Heart left ventricle (tissue), 16 donors: ENCODE results near the gene C6orf52. TPM values are rescaled to one million over a fixed set of nuclear protein-coding genes. Genes with fewer than 3 reads are reported as not detected.
"Not testable (repeated sequence)": the region's sequence is repeated elsewhere in the genome, so short reads cannot be mapped to it uniquely, and the experiment has no call there.

Source experiments
- ATAC-seq, 4 donors: fragments of 200-7000 bp; cut with Tn5 transposase; one replicate each; pipeline ENCODE4 v1.9.1; 2020 to 2022; ENCODE audit warnings: moderate library complexity in 4 of 4, mild to moderate bottlenecking in 3 of 4, moderate number of reproducible peaks in 1 of 4
- DNase-seq, 5 donors: peaks; one replicate each; pipeline ENCODE4 v3.0.0-alpha.2; 2020
- H3K27ac ChIP-seq, 12 donors: fragments of 200-600 bp; sonication (generic) in 4 of 12; one replicate each; pipeline versions ENCODE4 v1.5.0 to v1.8.0; 2016 to 2022; ENCODE audit warnings: mild to moderate bottlenecking in 2 of 12
- H3K27me3 ChIP-seq, 9 donors: fragments of 200-600 bp; sonication (generic) in 2 of 9; one replicate each; pipeline versions ENCODE4 v1.5.1 to v1.8.0; 2016 to 2022; ENCODE audit warnings: mild to moderate bottlenecking in 3 of 9
- H3K36me3 ChIP-seq, 9 donors: fragments of 200-600 bp; sonication (generic) in 2 of 9; one replicate each; pipeline versions ENCODE4 v1.5.0 to v1.8.0; 2018 to 2022; ENCODE audit warnings: mild to moderate bottlenecking in 2 of 9
- H3K4me1 ChIP-seq, 12 donors: fragments of 200-600 bp; sonication (generic) in 4 of 12; one replicate each; pipeline versions ENCODE4 v1.5.0 to v1.8.0; 2016 to 2022; ENCODE audit warnings: mild to moderate bottlenecking in 3 of 12
- H3K4me3 ChIP-seq, 12 donors: fragments of 200-600 bp; sonication (generic) in 4 of 12; one replicate each; pipeline versions ENCODE4 v1.5.0 to v1.8.0; 2017 to 2022; ENCODE audit warnings: mild to moderate bottlenecking in 9 of 12, moderate library complexity in 4 of 12
- H3K9me3 ChIP-seq, 12 donors: fragments of 200-600 bp; sonication (generic) in 4 of 12; one replicate each; pipeline versions ENCODE4 v1.5.0 to v1.8.0; 2016 to 2022; ENCODE audit warnings: mild to moderate bottlenecking in 1 of 12
- POLR2A ChIP-seq, 2 donors: fragments of 450-650 bp; IDR thresholded peaks; one replicate each; pipeline ENCODE4 v1.6.1; 2017; ENCODE audit warnings: antibody characterized with exemption in 2 of 2, mild to moderate bottlenecking in 2 of 2, moderate library complexity in 2 of 2
- WGBS, 4 donors: extraction: QIAGEN DNeasy Blood & Tissue Kit in 2 of 4; methylation state at CpG; one replicate each; pipeline versions ENCODE4 v1.1.5 to v1.1.7; 2013 to 2018; 5-methylcytosine and 5-hydroxymethylcytosine counted together
- intact Hi-C, 10 donors: fragments of 100-400 bp; cut with DNase I; formaldehyde crosslinking; loops; one replicate each; pipeline versions ENCODE4 v1.11.1 to v1.14.2; 2022
- polyA plus RNA-seq, 2 donors: library from polyadenylated mRNA; stranded (reverse); fragments of 200-250 nt; gene quantifications; one replicate each; pipeline ENCODE4 v1.2.3, GENCODE V29; 2013
- total RNA-seq, 9 donors: library from RNA; depleted of rRNA in 2 of 9; stranded (reverse); fragments of >200 nt in 2 of 9; fragmentation: NEBNext Ultra II Directional in 3 of 9; extraction: Animal tissue kit (Norgen Biotek cat#: 25700) in 3 of 9; gene quantifications; one replicate each; pipeline versions ENCODE4 v1.1.0 to v1.2.4, GENCODE V29; 2016 to 2023
- TF ChIP-seq, protein P1 (sequence below), 12 donors: fragments of 200-600 bp; sonication (generic) in 4 of 12; IDR thresholded peaks; one replicate each; pipeline versions ENCODE4 v1.5.0 to v1.8.0; 2018 to 2022; ENCODE audit warnings: antibody characterized with exemption in 12 of 12, mild to moderate bottlenecking in 5 of 12
- donor health status: ischemic (EF 13 %, LVEDD 7.1; RV severe dilation, severe dysfunction).
- donor health status: healthy with polysubstance abuse.
- donor health status: DM: no; HTN: yes; CAD: no.
- donor health status: DM: no; HTN: no; CAD: no.
- donor health status: ischemic (EF 25% LVEDD 6.9; RV normal size, moderate dysfunction).
- donor health status: ischemic (EF 25% LVEDD 5.7; RV mildly dilated, moderate dysfunction).
- donor health status: healthy.
- donor health status: DM: yes; HTN: yes; CAD: no.
- donor health status: ischemic (EF 35%, LVEDD 5.7; RV mildly dilated, moderate dysfunction).
- donor health status: nonischemic (EF 11% LVEDD 7.7; RV severe dilation, severe dysfunction).
- donor health status: DM: yes; HTN: yes; CAD: no.
- donor health status: PGD.
- donor health status: ischemic (EF 29% LVEDD 5.4; RV normal size, mild dysfunction).
- donor health status: nonischemic (EF 23%, LVEDD 6.1; RV moderate dilation, normal function).

C6orf52 gene
- total and polyA plus RNA-seq, 11 donors = 0.15 to 3.6 (median 0.99) TPM; not detected in 6

- H3K9me3 ChIP-seq = no peaks in the 10 kb centered on the region
- intact Hi-C loops = no loop called here
- no peak for TF ChIP-seq POLR2A (IDR thresholded peaks at IDR 0.05)
- TF ChIP-seq, protein P1, sequence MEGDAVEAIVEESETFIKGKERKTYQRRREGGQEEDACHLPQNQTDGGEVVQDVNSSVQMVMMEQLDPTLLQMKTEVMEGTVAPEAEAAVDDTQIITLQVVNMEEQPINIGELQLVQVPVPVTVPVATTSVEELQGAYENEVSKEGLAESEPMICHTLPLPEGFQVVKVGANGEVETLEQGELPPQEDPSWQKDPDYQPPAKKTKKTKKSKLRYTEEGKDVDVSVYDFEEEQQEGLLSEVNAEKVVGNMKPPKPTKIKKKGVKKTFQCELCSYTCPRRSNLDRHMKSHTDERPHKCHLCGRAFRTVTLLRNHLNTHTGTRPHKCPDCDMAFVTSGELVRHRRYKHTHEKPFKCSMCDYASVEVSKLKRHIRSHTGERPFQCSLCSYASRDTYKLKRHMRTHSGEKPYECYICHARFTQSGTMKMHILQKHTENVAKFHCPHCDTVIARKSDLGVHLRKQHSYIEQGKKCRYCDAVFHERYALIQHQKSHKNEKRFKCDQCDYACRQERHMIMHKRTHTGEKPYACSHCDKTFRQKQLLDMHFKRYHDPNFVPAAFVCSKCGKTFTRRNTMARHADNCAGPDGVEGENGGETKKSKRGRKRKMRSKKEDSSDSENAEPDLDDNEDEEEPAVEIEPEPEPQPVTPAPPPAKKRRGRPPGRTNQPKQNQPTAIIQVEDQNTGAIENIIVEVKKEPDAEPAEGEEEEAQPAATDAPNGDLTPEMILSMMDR (IDR thresholded peaks at IDR 0.05) = no peak
- no peaks in the 10 kb centered on the region for H3K4me1 ChIP-seq
- DNase-seq = no peak
- H3K36me3 ChIP-seq = no peaks in the 10 kb centered on the region
- no peak overlapping the region for H3K4me3 ChIP-seq
- H3K27ac ChIP-seq = no peak overlapping the region
- WGBS, 4 donors = 86 to 93% (median 88%) methylated on average over 4 of the region's 4 CpGs
- no peak for ATAC-seq
- H3K27me3 ChIP-seq = no peaks in the 10 kb centered on the region
These were observed 16.0 kb downstream of the C6orf52 start for GRCh38 chr6:10678456-10678855.

GRCh38 chr6:10676403-10676802, 18.0 kb downstream of the C6orf52 start:
- no peaks in the 10 kb centered on the region for H3K4me1 ChIP-seq
- intact Hi-C loops = no loop called here
- no peaks in the 10 kb centered on the region for H3K36me3 ChIP-seq
- WGBS, 4 donors = 93 to 96% (median 95%) methylated on average over 7 of the region's 7 CpGs
- no peak overlapping the region for H3K27ac ChIP-seq
- H3K9me3 ChIP-seq = no peaks in the 10 kb centered on the region
- ATAC-seq (no peak), DNase-seq (no peak)
- H3K4me3 ChIP-seq = no peak overlapping the region
- H3K27me3 ChIP-seq = no peaks in the 10 kb centered on the region
- TF ChIP-seq, protein P1 (IDR thresholded peaks at IDR 0.05) = no peak

GRCh38 chr6:10668126-10668917, 26.1 kb downstream of the C6orf52 start:
- no peak for DNase-seq
- intact Hi-C loops = no loop called here
- no peak for ATAC-seq
- Histone ChIP-seq H3K4me3 (no peak overlapping the region), H3K27ac (no peak overlapping the region), H3K4me1 (no peaks in the 10 kb centered on the region), H3K27me3 (no peaks in the 10 kb centered on the region), H3K9me3 (peaks cover 0 to 7% (median 0%) of the 10 kb centered on the region in 12 donors), H3K36me3 (no peaks in the 10 kb centered on the region)
- TF ChIP-seq POLR2A (IDR thresholded peaks at IDR 0.05) = no peak
- TF ChIP-seq, protein P1 (IDR thresholded peaks at IDR 0.05) = no peak
- WGBS, 4 donors = 87 to 91% (median 88%) methylated on average over 3 to 6 of the region's 6 CpGs

GRCh38 chr6:10665595-10665994, 28.8 kb downstream of the C6orf52 start:
- WGBS, 4 donors = 53 to 85% (median 57%) methylated on average over 1 of the region's 1 CpG
- H3K4me3 ChIP-seq, H3K27ac ChIP-seq, H3K36me3 ChIP-seq, intact Hi-C loops, ATAC-seq, H3K27me3 ChIP-seq, H3K9me3 ChIP-seq, DNase-seq, H3K4me1 ChIP-seq: not testable (repeated sequence)

GRCh38 chr6:10662742-10663141, 31.7 kb downstream of the C6orf52 start:
- Histone ChIP-seq H3K36me3 (no peaks in the 10 kb centered on the region), H3K27me3 (no peaks in the 10 kb centered on the region), H3K9me3 (peaks cover 0 to 7% (median 0%) of the 10 kb centered on the region in 12 donors), H3K4me1 (no peaks in the 10 kb centered on the region), H3K4me3 (no peak overlapping the region), H3K27ac (no peak overlapping the region)
- 75 to 85% (median 82%) methylated on average over 2 of the region's 2 CpGs for WGBS, 4 donors
- intact Hi-C loops = no loop called here
- no peak for TF ChIP-seq POLR2A (IDR thresholded peaks at IDR 0.05)
- TF ChIP-seq, protein P1 (IDR thresholded peaks at IDR 0.05) = no peak
- DNase-seq (no peak), ATAC-seq (no peak)
